RPMI8226 (cell line): ENCODE data around the gene ZNF138.
A peak's percentile ranks its signal among the peaks of the same experiment; 100 is the strongest.
"Not testable (repeated sequence)": the region's sequence is repeated elsewhere in the genome, so short reads cannot be mapped to it uniquely, and the experiment has no call there.

Experiments
- DNase-seq: peaks from one replicate; pipeline ENCODE4 v3.0.0-alpha.2; 2015

The ZNF138 gene

DNA sequence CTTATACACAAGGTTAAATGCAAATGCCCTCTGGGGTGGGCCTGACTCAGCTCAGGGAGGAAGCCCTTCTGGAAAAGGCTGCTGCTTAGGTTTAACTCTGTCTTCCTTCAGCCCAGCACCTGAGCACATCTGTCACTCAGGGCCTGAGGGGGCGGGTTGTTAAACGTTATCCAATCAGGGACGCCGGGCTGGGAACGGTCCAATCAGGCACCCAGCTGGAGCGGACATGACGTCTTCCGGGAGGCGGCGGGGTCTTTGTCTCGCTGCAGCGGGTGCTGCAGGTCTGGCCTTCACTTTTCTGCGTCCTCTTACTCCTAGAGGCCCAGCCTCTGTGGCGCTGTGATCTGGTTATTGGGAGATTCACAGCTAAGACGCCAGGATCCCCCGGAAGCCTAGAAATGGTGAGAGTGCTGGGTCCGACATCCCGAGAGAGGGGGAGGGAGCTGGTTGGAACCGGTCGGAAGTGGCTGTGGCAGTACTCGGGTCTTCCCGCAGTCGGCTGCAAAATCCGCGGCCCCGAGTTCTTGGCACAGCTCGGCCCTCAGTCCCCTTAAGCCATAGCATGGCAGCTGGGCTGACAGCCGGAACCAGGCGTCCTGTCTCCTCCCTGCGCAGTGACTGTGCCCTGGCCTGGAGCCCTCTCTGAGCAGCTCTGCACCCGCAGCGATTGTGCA, at the start of gene ZNF138:
TSS of gene ZNF138 (plus strand) at position 258 of the 674 bp plus-strand sequence. CDS start at position 399, 141 bp downstream.
- peak; percentile 98 for DNase-seq

DNA sequence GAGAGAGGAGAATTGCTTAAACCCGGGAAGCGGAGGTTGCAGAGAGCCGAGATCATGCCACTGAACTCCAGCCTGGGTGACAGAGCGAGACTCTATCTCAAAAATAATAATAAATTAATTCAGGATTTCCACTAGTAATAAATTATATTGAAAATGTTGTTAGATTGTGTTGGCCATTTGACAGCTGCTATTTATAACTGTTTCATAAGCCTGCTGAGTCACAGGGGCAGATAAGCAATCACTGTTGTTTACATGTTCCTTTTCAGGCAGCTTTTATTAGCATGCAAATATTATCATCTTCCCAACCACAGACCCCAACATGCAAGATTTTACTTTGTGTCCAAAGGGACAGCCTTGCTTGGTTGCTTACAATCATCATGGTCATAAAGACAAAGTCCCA, 49.5 kb upstream of the ZNF138 start:
- DNase-seq: no peak

DNA sequence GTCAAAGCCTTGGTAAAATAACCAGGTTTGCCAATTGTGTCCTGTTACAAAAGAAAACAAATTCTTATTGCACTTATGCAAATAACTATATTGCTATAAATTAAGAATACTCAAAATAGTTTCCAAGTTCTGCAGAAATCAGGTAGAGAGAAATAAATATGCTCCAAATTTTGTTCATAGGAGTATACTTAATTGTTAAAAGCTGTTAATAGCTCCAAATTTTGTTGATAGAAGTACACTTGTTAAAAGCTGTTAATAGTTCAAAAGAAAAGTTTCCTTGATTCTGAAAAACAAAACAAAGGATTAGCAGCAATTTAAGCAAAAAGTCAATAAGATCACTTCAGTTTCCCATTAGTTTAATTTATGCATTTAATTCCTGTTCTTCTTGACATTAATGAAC, 46.4 kb upstream of the ZNF138 start:
- no peak for DNase-seq

DNA sequence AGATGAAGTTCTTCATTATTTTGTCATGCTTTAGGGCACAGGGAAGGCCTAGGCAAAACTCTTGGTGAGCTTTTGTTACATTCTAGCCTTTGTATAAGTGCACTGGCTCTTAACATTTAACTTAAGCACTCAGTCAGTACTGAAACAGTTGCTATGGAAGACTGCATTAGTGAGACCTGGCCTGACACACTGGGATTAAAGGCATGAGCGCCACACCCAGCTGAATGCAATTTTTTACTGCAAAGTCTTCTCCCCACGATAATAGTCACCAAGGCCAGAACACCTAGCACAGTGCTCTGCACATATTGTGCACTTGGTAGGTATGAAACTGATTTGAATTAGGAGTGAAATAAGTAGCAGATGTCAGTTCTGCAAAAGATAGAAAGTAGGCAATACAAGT, 41.2 kb upstream of the ZNF138 start:
- DNase-seq: no peak

DNA sequence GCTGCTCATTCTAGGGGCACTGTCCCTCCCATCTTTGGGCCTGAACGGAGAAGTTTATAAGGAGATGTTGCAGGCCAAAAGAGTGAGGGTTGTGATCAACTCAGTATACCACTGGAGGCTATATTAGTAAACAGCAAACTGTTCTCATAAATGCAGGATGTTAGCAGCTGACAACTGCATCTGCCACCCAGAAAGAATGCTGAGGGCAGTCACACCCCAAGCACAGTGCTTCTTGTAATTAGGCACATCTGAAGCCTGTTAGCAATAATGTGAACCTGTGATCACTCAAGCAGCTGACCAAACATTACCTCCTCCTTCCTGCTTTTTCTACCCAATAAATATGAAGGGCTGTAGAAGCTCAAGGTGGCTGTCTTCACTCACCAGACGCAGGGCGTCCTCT, 38.4 kb upstream of the ZNF138 start:
- DNase-seq: no peak

DNA sequence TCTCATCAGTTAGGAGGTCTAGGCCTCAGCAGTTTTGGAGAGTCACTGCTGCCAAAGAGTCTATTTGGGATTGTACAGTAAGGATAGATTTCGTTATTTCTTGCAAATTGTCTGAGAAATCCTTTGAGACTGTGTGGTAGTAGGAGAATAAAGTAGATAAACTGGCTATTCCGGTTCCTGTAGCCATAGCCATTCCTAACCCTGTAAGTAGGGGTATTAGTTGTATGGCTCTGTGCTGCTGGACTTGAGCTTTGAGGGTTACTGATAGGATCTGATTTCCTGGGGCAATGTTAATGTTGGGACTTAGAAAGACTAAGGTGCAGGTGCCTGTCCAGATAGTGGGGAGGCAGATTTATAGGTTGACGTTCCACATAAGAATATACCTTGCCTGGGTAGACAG, 36.1 kb upstream of the ZNF138 start:
- no peak for DNase-seq

DNA sequence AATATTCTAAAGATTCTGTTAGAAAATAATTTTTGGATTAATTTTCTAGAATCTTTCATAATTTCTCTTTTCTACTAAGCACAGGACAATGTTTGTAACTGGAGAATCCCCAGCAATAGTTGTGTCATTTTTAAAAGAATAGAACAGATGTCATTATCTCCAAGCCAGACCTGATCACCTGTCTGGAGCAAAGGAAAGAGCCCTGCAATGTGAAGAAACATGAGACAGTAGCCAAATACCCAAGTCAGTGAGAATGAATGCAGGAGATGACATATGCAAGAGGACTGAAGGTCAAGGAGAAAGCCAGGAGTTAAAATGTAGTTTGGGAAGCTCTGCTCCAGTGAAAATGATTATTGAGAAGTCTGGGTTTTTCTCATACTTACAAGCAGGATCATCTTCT, 25.4 kb upstream of the ZNF138 start:
- DNase-seq: no peak

DNA sequence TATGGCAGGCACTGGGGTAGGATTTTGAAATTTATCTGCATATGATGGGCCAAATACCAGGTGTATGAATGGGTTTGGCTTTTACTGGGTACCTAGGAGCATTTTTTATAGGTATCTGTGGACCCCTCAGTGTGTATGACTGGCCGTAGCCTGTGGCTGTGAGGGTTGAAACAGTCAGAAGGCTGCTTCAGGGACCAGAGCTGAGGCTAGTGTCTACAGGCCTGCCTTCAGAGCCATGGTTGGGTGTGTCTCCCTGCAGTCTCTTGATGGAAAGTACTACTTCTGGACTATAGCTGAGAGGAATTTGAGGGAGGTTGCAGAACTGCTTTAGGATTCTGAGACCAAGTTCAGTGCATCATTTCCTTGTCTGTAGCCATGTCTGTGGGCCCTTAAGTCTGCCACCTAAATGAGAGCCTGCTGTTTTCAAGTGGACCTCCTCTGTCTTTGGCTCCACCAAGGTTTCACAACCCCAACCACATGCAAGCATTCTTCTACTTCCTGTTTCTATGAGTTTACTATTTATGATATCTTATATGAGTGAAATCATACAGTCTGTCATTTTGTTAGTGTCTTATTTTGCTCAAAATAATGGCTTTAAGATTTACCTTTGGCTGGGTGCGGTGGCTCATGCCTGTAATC, 19.9 kb upstream of the ZNF138 start:
- DNase-seq: no peak

DNA sequence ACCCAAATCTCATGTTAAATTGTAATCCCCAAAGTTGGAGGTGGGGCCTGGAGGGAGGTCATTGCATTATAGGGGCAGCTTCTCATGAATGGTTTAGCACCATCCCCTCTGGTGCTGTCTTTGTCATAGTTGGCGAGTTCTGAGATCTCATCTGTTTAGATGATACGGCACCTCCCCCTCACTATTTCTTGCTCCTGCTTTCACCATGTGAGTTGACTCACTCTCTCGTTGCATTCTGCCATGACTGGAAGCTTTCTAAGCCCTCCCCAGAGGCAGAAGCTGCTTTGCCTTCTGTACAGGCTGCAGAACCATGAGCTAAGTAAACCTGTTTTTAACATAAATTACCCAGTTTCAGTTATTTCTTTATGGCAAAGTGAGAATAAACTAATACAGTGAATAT, 18.9 kb upstream of the ZNF138 start:
- DNase-seq: no peak

DNA sequence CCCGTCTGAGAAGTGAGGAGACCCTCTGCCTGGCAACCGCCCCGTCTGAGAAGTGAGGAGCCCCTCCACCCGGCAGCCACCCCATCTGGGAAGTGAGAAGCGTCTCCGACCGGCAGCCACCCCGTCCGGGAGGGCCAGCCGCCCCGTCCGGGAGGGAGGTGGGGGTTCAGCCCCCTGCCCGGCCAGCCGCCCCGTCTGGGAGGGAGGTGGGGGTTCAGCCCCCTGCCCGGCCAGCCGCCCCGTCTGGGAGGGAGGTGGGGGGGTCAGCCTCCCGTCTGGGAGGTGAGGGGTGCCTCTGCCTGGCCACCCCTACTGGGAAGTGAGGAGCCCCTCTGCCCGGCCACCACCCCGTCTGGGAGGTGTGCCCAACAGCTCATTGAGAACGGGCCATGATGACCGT, 9.4 kb upstream of the ZNF138 start:
- not testable (repeated sequence) for DNase-seq

DNA sequence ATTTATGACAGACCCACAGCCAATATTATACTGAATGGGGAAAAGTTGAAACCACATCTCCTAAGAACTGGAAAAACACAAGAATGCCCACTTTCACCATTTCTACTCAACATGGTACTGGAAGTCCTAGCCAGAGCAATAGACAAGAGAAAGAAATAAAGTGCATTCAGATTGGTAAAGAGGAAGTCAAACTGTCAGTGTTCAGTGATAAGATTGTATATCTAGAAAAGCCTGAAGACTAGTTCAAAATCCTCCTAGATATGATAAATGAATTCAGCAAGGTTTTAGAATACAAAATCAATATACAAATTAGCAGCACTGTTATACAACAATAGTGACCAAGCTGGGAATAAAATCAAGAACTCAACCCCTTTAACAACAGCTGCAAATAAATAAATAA, 6.9 kb upstream of the ZNF138 start:
- DNase-seq: no peak

DNA sequence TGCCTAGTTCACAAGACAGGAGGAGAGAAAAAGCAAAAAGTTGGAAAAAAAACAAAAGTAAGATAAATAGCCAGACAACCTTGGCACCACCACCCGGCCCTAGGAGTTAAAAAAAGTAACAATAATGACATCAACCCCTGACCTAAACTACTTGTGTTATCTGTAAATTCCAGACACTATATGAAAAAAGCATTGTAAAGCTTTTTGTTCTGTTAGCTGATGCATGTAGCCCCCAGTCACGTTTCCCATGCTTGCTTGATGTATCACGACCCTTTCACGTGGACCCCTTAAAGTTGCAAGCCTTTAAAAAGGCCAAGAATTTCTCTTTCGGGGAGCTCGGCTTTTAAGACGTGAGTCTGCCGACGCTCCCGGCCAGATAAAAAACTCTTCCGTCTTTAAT, 5.0 kb upstream of the ZNF138 start:
- not testable (repeated sequence) for DNase-seq

DNA sequence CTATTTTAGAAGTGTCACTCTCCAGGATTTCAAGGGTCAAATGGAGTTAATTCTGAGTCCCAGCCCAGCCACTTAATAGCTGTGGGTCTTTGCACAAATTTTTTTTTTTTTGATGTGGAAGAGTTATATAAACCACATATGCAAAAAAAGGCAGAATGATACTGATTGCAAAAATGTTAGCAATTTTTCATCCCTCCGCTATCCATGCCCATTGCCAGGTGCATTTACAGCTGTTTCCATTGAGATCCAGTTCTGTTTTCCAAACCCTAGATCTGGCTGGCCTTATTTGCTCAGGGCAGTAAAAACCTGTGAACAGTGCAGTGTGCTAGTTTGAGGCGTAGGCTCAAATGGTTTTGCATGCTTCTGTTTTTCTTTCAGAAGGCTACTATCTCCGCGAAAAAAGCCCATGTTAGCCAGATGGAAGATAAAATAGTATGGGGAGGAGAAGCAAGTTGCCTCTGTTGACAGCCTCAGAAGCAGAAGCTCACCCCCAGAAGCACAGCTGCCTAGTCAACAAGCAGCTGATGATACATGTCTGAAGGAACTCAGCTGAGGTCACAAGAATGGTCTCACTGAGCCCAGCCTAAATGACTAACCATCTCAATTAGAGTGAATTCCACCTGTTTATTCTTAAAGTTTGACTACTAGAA, 997 bp upstream of the ZNF138 start:
- DNase-seq: no peak

DNA sequence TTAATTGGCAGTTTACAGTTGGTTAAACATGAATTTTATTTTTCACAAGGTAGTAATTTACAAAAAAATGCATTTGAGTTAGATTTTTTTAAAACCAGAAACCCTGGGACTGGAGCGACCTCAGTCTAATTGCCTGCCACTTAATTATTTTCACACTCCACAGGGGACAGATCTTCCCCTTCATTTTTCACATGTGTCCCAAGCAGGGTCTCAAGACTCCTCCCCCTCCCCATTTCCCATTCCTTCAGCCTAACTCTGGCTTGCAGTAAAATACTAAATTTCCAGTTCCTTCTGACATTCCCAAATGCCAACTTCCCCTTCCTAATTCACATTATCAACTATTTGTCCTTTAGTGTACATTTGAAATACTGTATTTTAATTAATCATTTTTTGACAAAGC, 948 bp downstream of the ZNF138 start:
- DNase-seq: no peak

DNA sequence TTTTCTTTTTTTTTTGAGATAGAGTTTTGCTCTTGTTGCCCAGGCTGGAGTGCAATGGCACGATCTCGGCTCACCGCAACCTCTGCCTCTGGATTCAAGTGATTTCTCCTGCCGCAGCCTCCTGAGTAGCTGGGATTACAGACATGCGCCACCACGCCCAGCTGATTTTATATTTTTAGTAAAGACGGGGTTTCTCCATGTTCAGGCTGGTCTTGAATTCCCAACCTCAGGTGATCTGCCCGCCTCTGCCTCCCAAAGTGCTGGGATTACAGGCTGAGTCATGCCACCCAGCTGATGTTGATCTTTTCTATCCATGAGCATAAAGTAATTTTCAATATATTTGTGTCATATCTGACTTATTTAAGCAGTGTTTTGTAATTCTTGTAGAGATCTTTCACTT, 4.9 kb downstream of the ZNF138 start:
- DNase-seq: not testable (repeated sequence)

DNA sequence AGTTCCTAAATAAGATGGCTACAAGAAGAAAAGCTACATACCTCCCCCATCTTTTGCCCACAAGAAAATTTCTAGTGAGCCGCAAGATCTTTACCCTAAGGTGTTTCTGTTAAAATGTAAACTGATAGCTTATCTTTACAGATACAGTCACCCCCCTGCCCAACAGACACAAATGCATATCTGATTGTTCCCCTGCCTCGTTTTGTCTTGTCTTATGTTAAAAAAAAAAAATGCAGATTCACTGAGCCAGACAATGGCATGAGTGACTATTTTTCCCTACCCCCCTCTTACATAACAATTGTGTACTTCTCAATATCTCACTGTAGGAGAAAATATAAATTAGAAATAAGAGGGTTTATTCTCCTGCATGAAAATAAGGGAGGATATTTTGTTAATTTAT, 8.5 kb downstream of the ZNF138 start:
- no peak for DNase-seq

DNA sequence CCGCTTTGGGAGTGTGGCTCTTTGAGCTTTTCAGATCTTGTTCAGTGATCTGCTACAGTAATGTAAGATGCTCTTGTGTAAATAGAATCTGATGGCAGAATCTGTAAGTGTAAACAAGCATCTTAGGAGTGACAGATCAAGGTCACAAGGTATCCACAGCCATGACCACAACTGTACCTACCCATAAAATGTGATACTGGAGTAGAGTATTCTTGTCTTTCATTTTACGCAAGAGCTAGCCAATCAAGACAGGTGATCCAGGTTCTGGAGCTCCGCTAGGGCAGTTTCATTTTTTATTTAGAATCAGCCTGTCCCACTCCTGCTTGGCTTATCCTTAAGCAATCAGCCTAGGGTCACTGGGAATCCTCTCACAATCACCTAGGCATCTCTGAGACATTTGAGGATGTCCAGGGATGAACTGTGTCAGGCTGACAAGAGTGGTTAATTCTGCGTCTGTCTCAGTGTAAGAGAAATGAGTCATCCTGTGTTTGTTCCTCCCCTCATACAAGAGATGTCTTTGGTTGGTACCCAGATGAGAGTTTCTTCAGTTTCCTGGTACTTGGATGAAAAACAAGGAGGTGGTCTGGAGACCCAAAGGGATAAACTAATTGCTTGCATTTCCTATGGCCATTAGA, 13.6 kb downstream of the ZNF138 start:
- no peak for DNase-seq

DNA sequence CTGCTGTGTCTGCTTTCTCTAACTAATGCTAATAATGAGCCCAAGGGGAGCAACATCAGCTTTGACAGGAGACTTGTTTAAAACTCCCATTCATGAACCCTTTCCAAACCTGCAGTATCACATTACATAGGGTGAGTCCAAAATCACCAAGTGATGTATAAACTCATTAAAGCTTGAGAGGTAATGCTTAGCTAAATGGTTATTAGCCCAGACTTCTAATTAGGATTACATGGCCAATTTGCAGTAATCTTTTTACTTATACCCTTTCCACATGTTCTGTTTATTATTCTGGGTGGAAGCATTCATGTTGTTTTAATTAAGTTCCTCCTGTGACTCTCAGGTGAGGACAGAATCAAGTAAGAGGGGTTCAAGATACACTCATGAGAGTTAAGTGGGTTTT, 17.5 kb downstream of the ZNF138 start:
- DNase-seq: no peak

DNA sequence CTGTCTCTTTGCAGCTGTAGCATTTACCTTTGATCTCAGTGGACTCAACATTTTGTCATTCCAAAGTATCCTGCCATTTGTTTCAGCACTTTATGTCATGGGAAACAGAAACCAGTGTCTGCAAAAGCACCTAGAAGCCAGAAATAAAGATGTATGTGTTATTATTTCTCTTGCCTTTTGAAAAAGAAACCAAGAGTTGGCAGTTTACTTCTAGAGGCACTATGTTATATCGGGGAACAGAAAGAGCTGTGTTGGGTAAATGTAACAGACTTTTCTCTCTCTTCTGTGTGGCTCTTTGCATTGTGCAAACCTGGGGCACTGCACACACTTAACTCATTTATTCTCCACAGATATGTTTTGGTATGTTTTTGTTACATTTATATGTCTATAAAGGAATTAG, 36.7 kb downstream of the ZNF138 start:
- DNase-seq: no peak

DNA sequence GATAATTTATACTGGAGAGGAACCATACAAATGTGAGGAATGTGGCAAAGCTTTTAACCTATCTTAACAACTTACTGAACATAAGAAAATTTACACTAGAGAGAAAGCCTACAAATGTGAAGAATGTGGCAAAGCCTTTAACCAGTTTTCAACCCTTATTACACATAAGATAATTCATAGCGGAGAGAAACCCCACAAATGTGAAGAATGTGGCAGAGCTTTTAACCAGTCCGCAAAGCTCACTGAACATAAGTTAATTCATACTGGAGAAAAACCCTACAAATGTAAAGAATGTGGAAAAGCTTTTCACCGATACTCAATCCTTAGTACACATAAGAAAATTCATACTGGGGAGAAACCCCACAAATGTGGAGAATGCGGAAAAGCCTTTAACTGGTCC, 37.9 kb downstream of the ZNF138 start:
- no peak for DNase-seq

DNA sequence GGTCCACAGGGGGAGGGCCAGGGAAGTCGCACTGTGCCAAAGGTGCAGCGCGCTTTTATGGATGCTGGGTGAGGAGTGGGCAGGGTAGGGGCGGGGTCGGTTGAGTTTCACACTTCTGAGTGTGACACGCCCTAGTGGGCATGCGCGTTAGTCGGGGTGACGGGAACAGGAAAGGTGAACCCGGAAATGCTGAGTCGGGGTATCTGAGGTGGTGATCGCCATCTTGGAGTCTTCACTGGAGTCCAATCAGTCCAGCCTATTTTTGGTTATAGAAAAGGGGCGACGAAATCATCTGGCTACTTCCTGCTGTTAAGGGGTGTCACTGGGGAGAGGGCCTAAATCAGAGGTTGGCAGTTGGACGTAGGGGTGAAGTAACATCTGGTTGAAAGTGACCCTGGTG, 40.8 kb downstream of the ZNF138 start:
- no peak for DNase-seq

DNA sequence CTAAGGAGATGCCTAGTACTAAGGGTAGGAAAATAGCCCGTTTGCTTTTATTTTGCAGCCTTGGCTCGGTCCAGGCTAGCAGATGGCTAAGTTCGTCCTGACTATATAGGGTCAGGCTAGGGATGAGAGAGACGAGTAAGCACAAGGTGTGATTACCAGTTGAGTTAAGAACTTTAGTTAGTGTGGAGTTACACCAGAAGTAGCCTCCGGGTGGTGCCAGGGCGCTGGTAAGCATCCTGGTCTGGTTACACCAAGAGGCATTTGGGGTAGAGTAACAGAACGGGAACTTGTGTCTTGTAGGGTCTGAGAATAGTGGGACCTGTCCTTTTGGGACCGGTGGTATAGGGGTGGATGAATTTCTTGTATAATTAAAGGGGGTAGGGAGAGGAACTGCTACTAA, 41.6 kb downstream of the ZNF138 start:
- DNase-seq: not testable (repeated sequence)

DNA sequence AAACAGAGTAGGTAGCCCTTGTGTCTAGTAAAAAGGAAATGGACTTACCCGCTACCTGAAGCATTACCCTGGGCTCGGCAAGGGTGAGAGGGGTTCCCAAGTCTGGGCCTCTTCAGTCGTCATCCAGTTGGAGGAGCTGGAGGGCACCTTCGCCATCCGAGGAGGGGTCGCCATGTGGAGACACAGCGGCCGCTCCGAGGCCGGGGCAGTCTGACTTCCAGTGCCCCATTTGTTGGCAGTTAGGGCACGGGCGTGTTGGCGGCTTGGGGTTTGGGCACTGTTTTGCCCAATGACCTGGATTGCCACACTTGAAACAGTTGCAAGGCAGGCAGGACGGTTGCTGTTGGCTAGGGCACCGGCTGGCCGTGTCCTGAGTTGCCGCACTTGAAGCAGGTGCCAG, 43.8 kb downstream of the ZNF138 start:
- DNase-seq: not testable (repeated sequence)

DNA sequence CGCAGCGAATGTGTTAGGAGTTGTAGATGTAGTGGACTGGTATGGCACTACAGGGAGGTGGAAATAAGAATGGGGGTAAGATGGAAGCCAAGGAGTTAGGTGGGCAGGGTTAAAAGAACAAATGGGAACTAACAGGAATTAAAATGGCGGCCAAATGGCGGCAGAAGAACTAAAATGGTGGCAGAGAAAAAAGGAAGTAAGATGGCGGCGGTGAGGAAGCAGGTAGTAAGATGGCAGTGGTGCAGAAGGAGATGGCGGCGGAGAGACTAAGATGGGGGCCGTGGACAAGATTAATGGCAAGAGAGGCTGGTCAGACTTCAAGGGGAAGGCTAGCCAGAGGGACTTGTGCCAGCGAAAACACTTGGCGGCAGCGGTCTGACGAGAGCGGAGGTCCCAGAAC, 44.5 kb downstream of the ZNF138 start:
- DNase-seq: peak; percentile 40
